ENCODE results near the gene FOXN3.

- TF ChIP-seq CTCF (IDR thresholded peaks at IDR 0.05) (no peak), POLR2A (IDR thresholded peaks at IDR 0.05) (no peak), POLR2AphosphoS5 (IDR thresholded peaks at IDR 0.05) (no peak)
Observed at GRCh38 chr14:89267163-89267562, 149.9 kb downstream of the FOXN3 start.
